HCT116 (cell line): ENCODE data around the gene UBE2E1. TPM values are rescaled to one million over a fixed set of nuclear protein-coding genes. Genes with fewer than 3 reads are reported as not detected.

Experiments used
- ATAC-seq: fragments of 200-7000 bp; cut with Tn5 transposase; 2 replicates; pipeline ENCODE4 v1.9.1; 2020; ENCODE audit warnings: mild to moderate bottlenecking, moderate library complexity
- BruUV-seq: library from RNA; stranded (reverse); fragments of 400-500 nt; replicated peaks from 2 replicates; lab custom pipeline; 2021; lab: Mats Ljungman, UMichigan
- CTCF ChIA-PET: fragments of 300-600 bp; sonication (Branson Sonifier 250); formaldehyde crosslinking; loops from one replicate; lab custom pipeline; 2021; ENCODE audit warnings: antibody characterized with exemption; lab: Charles Lee
- POLR2A ChIA-PET: fragments of 300-600, 350-600 bp; sonication (Branson Sonifier 250); formaldehyde crosslinking; loops from one replicate; lab custom pipeline; 2021; ENCODE audit warnings: antibody characterized with exemption; lab: Charles Lee
- RAD21 ChIA-PET, 2 experiments: fragments of 300-600 bp; sonication (Branson Sonifier 250); formaldehyde crosslinking; loops; one replicate each; lab custom pipeline; 2023; ENCODE audit warnings: low total read pairs in 2 of 2; ENCODE audit not compliant: uncharacterized antibody in 2 of 2, unreplicated experiment in 2 of 2, low non-redundant PET in 1 of 2; lab: Charles Lee
- DNase-seq: peaks from one replicate; pipeline ENCODE4 v3.0.0-alpha.2; 2010; ENCODE audit warnings: low read depth, low spot score
- H2AFZ ChIP-seq: fragments of 200-600 bp; shearing (Covaris generic), sonication (generic); 2 replicates; pipeline ENCODE4 v1.6.1; 2017; ENCODE audit warnings: low read depth, mixed run types, mixed read lengths, antibody characterized with exemption, low read length; ENCODE audit not compliant: poor library complexity, severe bottlenecking
- H3K27ac ChIP-seq: 2 replicates; pipeline ENCODE4 v1.5.1; 2012; ENCODE audit warnings: low read depth, low read length
- H3K27me3 ChIP-seq: fragments of 200-600 bp; sonication (generic); 2 replicates; pipeline ENCODE4 v1.6.1; 2016; ENCODE audit warnings: mixed run types, low read length, mixed read lengths; ENCODE audit not compliant: insufficient read depth
- H3K36me3 ChIP-seq, 2 experiments: fragments of 200-500 bp in 1 of 2; fragments of 200-600 bp in 1 of 2; sonication (Bioruptor generic) in 1 of 2; sonication (generic) in 1 of 2; 2 replicates each; pipeline versions ENCODE4 v1.5.1 to v1.6.1; 2014 to 2016; ENCODE audit warnings: low read length in 2 of 2, inconsistent platforms in 1 of 2, mixed read lengths in 1 of 2, mixed run types in 1 of 2; ENCODE audit not compliant: insufficient read depth in 2 of 2, control insufficient read depth in 1 of 2
- H3K4me1 ChIP-seq, 2 experiments: fragments of 200-600 bp in 1 of 2; sonication (generic) in 1 of 2; 2 replicates each; pipeline versions ENCODE4 v1.5.1 to v1.6.1; 2012 to 2017; ENCODE audit warnings: low read length in 2 of 2, inconsistent platforms in 1 of 2, mild to moderate bottlenecking in 1 of 2, mixed read lengths in 1 of 2, mixed run types in 1 of 2, moderate library complexity in 1 of 2; ENCODE audit not compliant: insufficient read depth in 2 of 2, control insufficient read depth in 1 of 2
- H3K4me2 ChIP-seq: fragments of 200-600 bp; sonication (generic); 2 replicates; pipeline ENCODE4 v1.6.1; 2017; ENCODE audit warnings: mixed run types, low read length, mixed read lengths
- H3K4me3 ChIP-seq, 2 experiments: fragments of 200-600 bp in 1 of 2; sonication (generic) in 1 of 2; replicated peaks in 1 of 2; 2 replicates each; pipeline ENCODE4 v1.5.1; 2011 to 2016; ENCODE audit warnings: low read length in 2 of 2, control low read depth in 1 of 2, low read depth in 1 of 2, mild to moderate bottlenecking in 1 of 2, mixed read lengths in 1 of 2, mixed run types in 1 of 2
- H3K79me2 ChIP-seq: fragments of 200-600 bp; sonication (generic); 2 replicates; pipeline ENCODE4 v1.6.1; 2017; ENCODE audit warnings: mild to moderate bottlenecking, mixed run types, low read length, moderate library complexity, mixed read lengths; ENCODE audit not compliant: insufficient read depth
- H3K9ac ChIP-seq: fragments of 200-600 bp; sonication (generic); 2 replicates; pipeline ENCODE4 v1.6.1; 2016; ENCODE audit warnings: low read length, mixed read lengths
- H3K9me2 ChIP-seq: fragments of 200-600 bp; sonication (generic), shearing (Covaris generic); 2 replicates; pipeline ENCODE4 v1.6.1; 2017; ENCODE audit warnings: mixed run types, mild to moderate bottlenecking, moderate library complexity; ENCODE audit not compliant: insufficient read depth
- H3K9me3 ChIP-seq, 2 experiments: fragments of 200-500 bp in 1 of 2; fragments of 200-600 bp in 1 of 2; sonication (Bioruptor generic) in 1 of 2; sonication (generic) in 1 of 2; 2 replicates each; pipeline ENCODE4 v1.6.1; 2014 to 2017; ENCODE audit warnings: low read length in 2 of 2, mixed read lengths in 2 of 2, inconsistent platforms in 1 of 2, low read depth in 1 of 2, mild to moderate bottlenecking in 1 of 2, mixed run types in 1 of 2, moderate library complexity in 1 of 2; ENCODE audit not compliant: control insufficient read depth in 1 of 2, insufficient read depth in 1 of 2
- H4K20me1 ChIP-seq: fragments of 200-600 bp; sonication (generic), shearing (Covaris generic); 2 replicates; pipeline ENCODE4 v1.6.1; 2017; ENCODE audit warnings: mixed run types, mild to moderate bottlenecking, moderate library complexity; ENCODE audit not compliant: insufficient read depth
- CBX3 ChIP-seq: IDR thresholded peaks from 2 replicates; pipeline ENCODE4 v1.6.1; 2012; ENCODE audit warnings: low read depth
- CEBPB ChIP-seq: IDR thresholded peaks from 2 replicates; pipeline ENCODE4 v1.6.1; 2012; ENCODE audit warnings: low read depth
- CTCF ChIP-seq, 3 experiments: fragments of 200-600 bp in 1 of 3; sonication (generic) in 1 of 3; IDR thresholded peaks in 2 of 3; conservative IDR thresholded peaks in 1 of 3; 2 replicates each; pipeline ENCODE4 v1.5.1; 2012 to 2017; ENCODE audit warnings: low read depth in 2 of 3, low read length in 2 of 3, antibody characterized with exemption in 1 of 3, borderline replicate concordance in 1 of 3, control low read depth in 1 of 3, mild to moderate bottlenecking in 1 of 3, mixed read lengths in 1 of 3, mixed run types in 1 of 3, moderate library complexity in 1 of 3; ENCODE audit not compliant: insufficient read depth in 1 of 3
- ELF1 ChIP-seq: IDR thresholded peaks from 2 replicates; pipeline ENCODE4 v1.6.1; 2012; ENCODE audit warnings: low read depth, borderline replicate concordance
- EZH2phosphoT487 ChIP-seq: fragments of 200-600 bp; IDR thresholded peaks from 2 replicates; pipeline ENCODE4 v1.6.1; 2018; ENCODE audit warnings: antibody characterized with exemption, borderline replicate concordance
- FOSL1 ChIP-seq: IDR thresholded peaks from 2 replicates; pipeline ENCODE4 v1.6.1; 2012; ENCODE audit warnings: low read depth
- JUND ChIP-seq: IDR thresholded peaks from 2 replicates; pipeline ENCODE4 v1.6.1; 2012
- POLR2A ChIP-seq: IDR thresholded peaks from 2 replicates; pipeline ENCODE4 v1.7.0; 2011; ENCODE audit warnings: borderline replicate concordance; ENCODE audit not compliant: insufficient read depth, insufficient read length; ENCODE audit errors: extremely low read depth
- SIN3A ChIP-seq: IDR thresholded peaks from 2 replicates; pipeline ENCODE4 v1.6.1; 2012; ENCODE audit warnings: low read depth
- SP1 ChIP-seq: IDR thresholded peaks from 2 replicates; pipeline ENCODE4 v1.6.1; 2012; ENCODE audit warnings: low read depth
- SRF ChIP-seq: IDR thresholded peaks from 2 replicates; pipeline ENCODE4 v1.6.1; 2012; ENCODE audit warnings: low read depth
- TCF7L2 ChIP-seq: IDR thresholded peaks from 2 replicates; pipeline ENCODE4 v1.7.0; 2011; ENCODE audit warnings: borderline replicate concordance, inconsistent platforms; ENCODE audit not compliant: insufficient read depth, insufficient read length; ENCODE audit errors: extremely low read depth
- YY1 ChIP-seq: IDR thresholded peaks from 2 replicates; pipeline ENCODE4 v1.6.1; 2011; ENCODE audit warnings: low read length, low read depth, moderate library complexity, mild to moderate bottlenecking; ENCODE audit not compliant: insufficient replicate concordance; ENCODE audit errors: extremely low read depth
- ZBTB33 ChIP-seq: IDR thresholded peaks from 2 replicates; pipeline ENCODE4 v1.6.1; 2011; ENCODE audit warnings: mild to moderate bottlenecking, low read length, moderate library complexity; ENCODE audit not compliant: insufficient replicate concordance; ENCODE audit errors: extremely low read depth
- intact Hi-C: fragments of 100-400 bp; cut with micrococcal nuclease; formaldehyde crosslinking; loops from 2 replicates; pipeline ENCODE4 v1.10.0; 2022
- total RNA-seq: library from RNA; stranded (reverse); gene quantifications from one replicate; pipeline ENCODE4 v1.2.1, GENCODE V29; 2021; ENCODE audit not compliant: unreplicated experiment
- TF ChIP-seq, protein P1 (sequence below): IDR thresholded peaks from 2 replicates; pipeline ENCODE4 v1.6.1; 2012

Gene UBE2E1
- total RNA-seq, 1 experiment from 2014 or later, result 75.1 TPM

- RAD21 ChIA-PET, result no interaction called here
- Histone ChIP-seq H3K4me2 (no peak overlapping the region), H4K20me1 (no peaks in the 10 kb centered on the region), H3K27ac (no peak overlapping the region), H3K27me3 (no peaks in the 10 kb centered on the region), H3K4me3 (no peak overlapping the region), H3K9ac (no peak overlapping the region), H3K9me3 (no peaks in the 10 kb centered on the region), H2AFZ (no peak overlapping the region), H3K9me2 (no peaks in the 10 kb centered on the region), H3K79me2 (no peaks in the 10 kb centered on the region), H3K36me3 (no peaks in the 10 kb centered on the region), H3K4me1 (no peaks in the 10 kb centered on the region)
- no TSS peak for BruUV-seq
- TF ChIP-seq CBX3 (no peak), TCF7L2 (no peak), SP1 (no peak), SIN3A (no peak), CEBPB (no peak), POLR2A (no peak), ZBTB33 (no peak), JUND (no peak), EZH2phosphoT487 (no peak), FOSL1 (no peak), YY1 (no peak), ELF1 (no peak), SRF (no peak), CTCF (IDR thresholded peaks at IDR 0.05 in 2 of 3, conservative IDR thresholded peaks at IDR 0.05 in 1 of 3; ENCODE audit: borderline replicate concordance in 1 of 3, insufficient read depth in 1 of 3, low read depth in 2 of 3, low read length in 2 of 3) (no peak)
- TF ChIP-seq, protein P1, sequence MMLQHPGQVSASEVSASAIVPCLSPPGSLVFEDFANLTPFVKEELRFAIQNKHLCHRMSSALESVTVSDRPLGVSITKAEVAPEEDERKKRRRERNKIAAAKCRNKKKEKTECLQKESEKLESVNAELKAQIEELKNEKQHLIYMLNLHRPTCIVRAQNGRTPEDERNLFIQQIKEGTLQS, result no peak
- POLR2A ChIA-PET, result interaction anchor here (0.7 kb wide), 1 partner anchor 58 kb away, joined by 4 read pairs; no protein-coding TSS in a partner anchor
- CTCF ChIA-PET, result no interaction called here
- ATAC-seq (no peak), DNase-seq (no peak)
- intact Hi-C loops, result no loop called here
Measured at GRCh38 chr3:23775254-23775909, 30.4 kb upstream of the UBE2E1 start.
